SK-N-SH (cell line): ENCODE data around the gene PARN. TPM values are rescaled to one million over a fixed set of nuclear protein-coding genes. Genes with fewer than 3 reads are reported as not detected.

ENCODE experiments used
- CTCF ChIA-PET: fragments of 300-600, 350-600 bp; formaldehyde crosslinking; extraction: SDS; loops from one replicate; lab custom pipeline; 2021; lab: Yijun Ruan, JAX
- POLR2A ChIA-PET: fragments of 350-600 bp; sonication (Branson Sonifier 250); formaldehyde crosslinking; extraction: SDS; loops from one replicate; lab custom pipeline; 2020; ENCODE audit warnings: antibody characterized with exemption, inconsistent platforms; lab: Yijun Ruan, JAX
- DNase-seq: peaks from one replicate; pipeline ENCODE4 v3.0.0; 2012
- H2AFZ ChIP-seq: fragments of 200-600 bp; sonication (generic); 2 replicates; pipeline ENCODE4 v1.8.1; 2016; ENCODE audit warnings: antibody characterized with exemption, mild to moderate bottlenecking, low read depth
- H3F3A ChIP-seq: fragments of 200-600 bp; sonication (generic); replicated peaks from 2 replicates; pipeline ENCODE3; 2016; ENCODE audit warnings: antibody characterized with exemption, mild to moderate bottlenecking; ENCODE audit not compliant: insufficient read depth
- H3K27ac ChIP-seq, 2 experiments: fragments of 200-500 bp in 1 of 2; fragments of 200-600 bp in 1 of 2; sonication (Bioruptor generic) in 1 of 2; sonication (generic), shearing (Covaris generic) in 1 of 2; 2 replicates each; pipeline versions ENCODE4 v1.5.1 to v1.6.1; 2014 to 2016; ENCODE audit warnings: low read depth in 2 of 2, inconsistent platforms in 1 of 2, low read length in 1 of 2, mild to moderate bottlenecking in 1 of 2, mixed read lengths in 1 of 2
- H3K27me3 ChIP-seq: fragments of 200-600 bp; sonication (generic), shearing (Covaris generic); 2 replicates; pipeline ENCODE4 v1.6.1; 2016; ENCODE audit warnings: mixed run types; ENCODE audit not compliant: insufficient read depth
- H3K36me3 ChIP-seq, 2 experiments: fragments of 200-500 bp in 1 of 2; fragments of 200-600 bp in 1 of 2; sonication (Bioruptor generic) in 1 of 2; sonication (generic) in 1 of 2; replicated peaks in 1 of 2; 2 replicates each; pipeline versions ENCODE3 to v1.5.1; 2014 to 2016; ENCODE audit warnings: low read length in 1 of 2, mild to moderate bottlenecking in 1 of 2; ENCODE audit not compliant: insufficient read depth in 2 of 2, control insufficient read depth in 1 of 2
- H3K4me1 ChIP-seq, 2 experiments: fragments of 200-500 bp in 1 of 2; fragments of 200-600 bp in 1 of 2; sonication (Bioruptor generic) in 1 of 2; sonication (generic), shearing (Covaris generic) in 1 of 2; 2 replicates each; pipeline versions ENCODE4 v1.5.1 to v1.6.1; 2014 to 2016; ENCODE audit warnings: low read depth in 1 of 2, low read length in 1 of 2, mixed run types in 1 of 2; ENCODE audit not compliant: insufficient read depth in 2 of 2, control insufficient read depth in 1 of 2
- H3K4me2 ChIP-seq: fragments of 200-600 bp; sonication (generic), shearing (Covaris generic); 2 replicates; pipeline ENCODE4 v1.6.1; 2017; ENCODE audit warnings: mixed run types
- H3K4me3 ChIP-seq, 2 experiments: fragments of 200-500 bp in 1 of 2; fragments of 200-600 bp in 1 of 2; sonication (Bioruptor generic) in 1 of 2; sonication (generic), shearing (Covaris generic) in 1 of 2; 2 replicates each; pipeline versions ENCODE4 v1.5.1 to v1.8.1; 2014 to 2016; ENCODE audit warnings: low read depth in 2 of 2, inconsistent platforms in 1 of 2, low read length in 1 of 2, mild to moderate bottlenecking in 1 of 2, mixed read lengths in 1 of 2, moderate library complexity in 1 of 2
- H3K79me2 ChIP-seq: fragments of 200-600 bp; sonication (generic); 2 replicates; pipeline ENCODE4 v1.8.1; 2017; ENCODE audit warnings: mild to moderate bottlenecking; ENCODE audit not compliant: insufficient read depth
- H3K9ac ChIP-seq: fragments of 200-600 bp; sonication (generic); 2 replicates; pipeline ENCODE4 v1.6.1; 2017; ENCODE audit warnings: mixed run types
- H3K9me2 ChIP-seq: fragments of 200-600 bp; sonication (generic); 2 replicates; pipeline ENCODE4 v1.6.1; 2017; ENCODE audit warnings: mixed run types
- H3K9me3 ChIP-seq: fragments of 200-600 bp; sonication (generic); 2 replicates; pipeline ENCODE4 v1.6.1; 2017; ENCODE audit warnings: mixed run types, mild to moderate bottlenecking, moderate library complexity
- H4K20me1 ChIP-seq: fragments of 200-600 bp; sonication (generic); 2 replicates; pipeline ENCODE4 v1.6.1; 2017; ENCODE audit warnings: mild to moderate bottlenecking, mixed run types; ENCODE audit not compliant: insufficient read depth
- CHD2 ChIP-seq: fragments of 150-350 bp; IDR thresholded peaks from 2 replicates; pipeline ENCODE4 v1.6.1; 2018; ENCODE audit warnings: low read length; ENCODE audit not compliant: partially characterized antibody
- FOSL2 ChIP-seq: IDR thresholded peaks from 2 replicates; pipeline ENCODE4 v1.4.0; 2012; ENCODE audit warnings: low read depth, mild to moderate bottlenecking, moderate library complexity, borderline replicate concordance
- FOXJ3 ChIP-seq: sonication (generic); formaldehyde crosslinking; IDR thresholded peaks from 2 replicates; pipeline ENCODE4 v1.5.1; 2020; ENCODE audit warnings: mild to moderate bottlenecking, missing genetic modification reagents
- IRF3 ChIP-seq: fragments of 150-350 bp; IDR thresholded peaks from 2 replicates; pipeline ENCODE4 v1.6.1; 2016; ENCODE audit warnings: mild to moderate bottlenecking, low read depth, low read length
- NRF1 ChIP-seq: IDR thresholded peaks from 2 replicates; pipeline ENCODE4 v1.6.1; 2012; ENCODE audit warnings: low read depth, mild to moderate bottlenecking, low read length
- RCOR1 ChIP-seq: fragments of 150-350 bp; IDR thresholded peaks from 2 replicates; pipeline ENCODE4 v1.6.1; 2017; ENCODE audit warnings: antibody characterized with exemption, low read length
- REST ChIP-seq: IDR thresholded peaks from 2 replicates; pipeline ENCODE4 v1.6.1; 2012; ENCODE audit warnings: mild to moderate bottlenecking, low read depth, low read length, moderate library complexity
- RFX5 ChIP-seq: IDR thresholded peaks from 2 replicates; pipeline ENCODE4 v1.6.1; 2012; ENCODE audit warnings: mild to moderate bottlenecking, improper control_type of control experiment, low read length
- SMC3 ChIP-seq: IDR thresholded peaks from 2 replicates; pipeline ENCODE4 v1.6.1; 2012; ENCODE audit warnings: low read depth, low read length, improper control_type of control experiment
- TAF1 ChIP-seq: IDR thresholded peaks from 2 replicates; pipeline ENCODE4 v1.6.1; 2012; ENCODE audit warnings: low read depth, mild to moderate bottlenecking, low read length, moderate library complexity, borderline replicate concordance
- TCF12 ChIP-seq: IDR thresholded peaks from 2 replicates; pipeline ENCODE4 v1.4.0; 2012
- TEAD4 ChIP-seq: IDR thresholded peaks from 2 replicates; pipeline ENCODE4 v1.4.0; 2012; ENCODE audit warnings: mild to moderate bottlenecking, borderline replicate concordance; ENCODE audit not compliant: insufficient read depth
- YY1 ChIP-seq: IDR thresholded peaks from 2 replicates; pipeline ENCODE4 v1.4.0; 2012; ENCODE audit warnings: low read depth, mild to moderate bottlenecking
- ZBTB33 ChIP-seq: IDR thresholded peaks from 2 replicates; pipeline ENCODE4 v1.4.0; 2012; ENCODE audit warnings: low read depth, borderline replicate concordance
- WGBS: methylation state at CpG from one replicate; pipeline ENCODE4 v1.1.6; 2017; ENCODE audit warnings: low lambda C conversion rate; 5-methylcytosine and 5-hydroxymethylcytosine counted together
- polyA plus RNA-seq, 3 experiments: library from polyadenylated mRNA; depleted of rRNA; stranded (reverse); fragments of >200 nt; gene quantifications; 2 replicates each; pipeline ENCODE4 v1.2.3, GENCODE V29; 2012

Gene PARN
- polyA plus RNA-seq, 1 of the 3 experiments (the other 2 are of a cell fraction): 20.5 TPM

- Histone ChIP-seq H2AFZ (no peak overlapping the region), H3K4me1 (peaks cover 6 to 7% of the 10 kb centered on the region in 2 experiments; a peak in 3 of 4 replicates), H4K20me1 (no peaks in the 10 kb centered on the region), H3K79me2 (no peaks in the 10 kb centered on the region; the same call in 1 of the 2 replicates), H3K27me3 (no peaks in the 10 kb centered on the region), H3K9me3 (no peaks in the 10 kb centered on the region), H3K4me3 (no peak overlapping the region), H3K36me3 (no peaks in the 10 kb centered on the region), H3K9me2 (no peaks in the 10 kb centered on the region), H3K9ac (no peak overlapping the region), H3F3A (no peaks in the 10 kb centered on the region), H3K4me2 (no peak overlapping the region), H3K27ac (no peak overlapping the region)
- WGBS: 97% methylated on average over 2 of the region's 2 CpGs
- ChIA-PET POLR2A (no interaction called here), CTCF (interaction anchor here (1.1 kb wide), 1 partner anchor 36 kb away, joined by 3 read pairs; no protein-coding TSS in a partner anchor)
- no peak for DNase-seq
- TF ChIP-seq TAF1 (no peak), SMC3 (no peak), TCF12 (no peak), FOXJ3 (CRISPR knock-in tag) (no peak), RFX5 (no peak), CHD2 (no peak), RCOR1 (no peak), REST (no peak), FOSL2 (no peak), NRF1 (no peak), IRF3 (no peak), ZBTB33 (no peak), TEAD4 (no peak), YY1 (no peak)
Measured at GRCh38 chr16:14492614-14493013, 137.4 kb downstream of the PARN start.
